SJSA1 (cell line): ENCODE results near the gene BCL2. TPM values are rescaled to one million over a fixed set of nuclear protein-coding genes. Genes with fewer than 3 reads are reported as not detected.

Experiments used
- DNase-seq, 2 experiments: peaks; one replicate each; pipeline ENCODE4 v3.0.0-alpha.2; 2015 to 2020; ENCODE audit warnings: low spot score in 2 of 2, low read depth in 1 of 2
- H3K27ac ChIP-seq: fragments of 250-450 bp; sonication (Bioruptor Pico); 2 replicates; pipeline ENCODE4 v1.5.1; 2020; ENCODE audit warnings: mild to moderate bottlenecking, moderate library complexity
- H3K27me3 ChIP-seq: fragments of 250-450 bp; sonication (Bioruptor Pico); replicated peaks from 2 replicates; pipeline ENCODE4 v1.5.1; 2020; ENCODE audit warnings: mild to moderate bottlenecking, moderate library complexity
- H3K36me3 ChIP-seq: fragments of 250-450 bp; sonication (Bioruptor Pico); 2 replicates; pipeline ENCODE4 v1.5.1; 2020; ENCODE audit warnings: mild to moderate bottlenecking
- H3K4me1 ChIP-seq: fragments of 250-450 bp; sonication (Bioruptor Pico); replicated peaks from 2 replicates; pipeline ENCODE4 v1.6.1; 2021; ENCODE audit warnings: mild to moderate bottlenecking
- H3K4me3 ChIP-seq: fragments of 250-450 bp; sonication (Bioruptor Pico); 2 replicates; pipeline ENCODE4 v1.5.1; 2020; ENCODE audit warnings: mild to moderate bottlenecking
- H3K9me3 ChIP-seq: fragments of 250-450 bp; sonication (Bioruptor Pico); replicated peaks from 2 replicates; pipeline ENCODE4 v1.5.1; 2020; ENCODE audit warnings: mild to moderate bottlenecking
- total RNA-seq: library from RNA; depleted of rRNA; stranded (reverse); fragments of >200 nt; shearing (Covaris generic); gene quantifications from 2 replicates; pipeline ENCODE4 v1.2.3, GENCODE V29; 2014

BCL2 gene
- total RNA-seq, 1 experiment from 2014 or later = 7.8 TPM

DNA sequence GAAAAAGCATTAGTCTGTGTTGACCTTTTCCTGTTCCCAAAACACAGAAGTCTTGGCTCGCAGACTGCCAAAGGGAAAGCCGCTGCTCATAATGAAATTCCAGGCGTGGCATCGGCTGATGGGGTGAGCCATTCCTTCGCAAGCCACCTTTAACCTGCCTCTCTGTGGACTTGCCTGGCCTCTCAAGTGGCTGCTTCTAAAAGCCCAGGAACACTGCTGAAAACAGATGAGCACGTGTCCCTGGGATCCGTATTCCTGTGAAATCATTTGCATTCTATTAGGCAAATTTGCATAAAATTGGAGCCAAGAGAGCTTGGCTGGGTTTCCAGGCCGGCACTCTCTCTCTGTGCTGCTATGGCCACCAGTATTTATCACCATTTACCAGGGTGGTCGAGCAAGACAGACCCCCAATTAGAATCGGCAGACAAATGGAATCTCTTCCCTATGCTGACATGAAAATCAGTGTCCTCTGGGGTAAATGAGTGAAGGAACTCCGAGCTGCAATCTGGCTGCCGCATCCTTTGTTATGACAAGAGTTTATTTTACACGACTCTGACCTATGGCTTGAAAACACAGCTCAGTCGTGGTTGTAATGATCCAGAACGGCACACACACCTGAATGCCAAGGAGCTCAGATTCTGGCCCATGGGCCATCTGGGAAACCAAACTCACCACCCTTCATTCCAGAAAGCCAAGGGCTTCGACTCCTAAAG lies 21.7 kb downstream of the BCL2 start:
- H3K27ac ChIP-seq = no peak overlapping the region
- H3K27me3 ChIP-seq = no peaks in the 10 kb centered on the region
- no peak for DNase-seq
- no peak overlapping the region for H3K4me3 ChIP-seq
- no peaks in the 10 kb centered on the region for H3K36me3 ChIP-seq
- H3K4me1 ChIP-seq = no peaks in the 10 kb centered on the region
- H3K9me3 ChIP-seq = no peaks in the 10 kb centered on the region

DNA sequence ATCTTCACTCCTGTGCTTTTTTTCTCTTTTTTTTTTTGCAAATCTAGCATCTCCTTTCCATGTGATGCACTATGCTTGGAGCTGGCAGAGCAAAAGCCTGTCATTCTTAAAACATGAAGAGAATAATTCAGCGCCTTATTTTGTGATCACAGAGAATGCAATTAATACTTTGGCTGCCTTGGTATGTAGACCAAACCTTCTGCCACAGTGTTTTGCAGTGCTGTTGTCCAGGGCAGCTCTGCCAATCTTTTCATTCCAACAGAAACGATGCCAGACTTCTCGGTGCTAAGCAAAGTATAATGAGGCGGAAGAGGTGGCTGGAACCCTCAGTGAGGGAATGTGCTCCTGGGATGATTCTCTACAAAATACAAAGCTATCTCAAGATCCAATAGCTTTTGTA lies 25.6 kb downstream of the BCL2 start:
- Histone ChIP-seq H3K27me3 (no peaks in the 10 kb centered on the region), H3K36me3 (no peaks in the 10 kb centered on the region), H3K9me3 (no peaks in the 10 kb centered on the region)

GRCh38 chr18:63292831-63293683 lies 26.5 kb downstream of the BCL2 start:
- Histone ChIP-seq H3K4me1 (no peaks in the 10 kb centered on the region), H3K27ac (no peak overlapping the region), H3K36me3 (no peaks in the 10 kb centered on the region), H3K27me3 (no peaks in the 10 kb centered on the region), H3K9me3 (no peaks in the 10 kb centered on the region), H3K4me3 (no peak overlapping the region)
- no peak for DNase-seq

More for the DNA sequence above, 25.6 kb downstream of the BCL2 start:
- H3K27ac ChIP-seq = no peak overlapping the region
- no peak overlapping the region for H3K4me3 ChIP-seq
- no peak for DNase-seq
- H3K4me1 ChIP-seq = no peaks in the 10 kb centered on the region

- H3K4me1 ChIP-seq = no peaks in the 10 kb centered on the region
- no peak for DNase-seq
- no peaks in the 10 kb centered on the region for H3K9me3 ChIP-seq
- no peaks in the 10 kb centered on the region for H3K36me3 ChIP-seq
- no peak overlapping the region for H3K4me3 ChIP-seq
- no peaks in the 10 kb centered on the region for H3K27me3 ChIP-seq
- H3K27ac ChIP-seq = no peak overlapping the region
Measured at GRCh38 chr18:63291278-63291677, 28.3 kb downstream of the BCL2 start.

DNA sequence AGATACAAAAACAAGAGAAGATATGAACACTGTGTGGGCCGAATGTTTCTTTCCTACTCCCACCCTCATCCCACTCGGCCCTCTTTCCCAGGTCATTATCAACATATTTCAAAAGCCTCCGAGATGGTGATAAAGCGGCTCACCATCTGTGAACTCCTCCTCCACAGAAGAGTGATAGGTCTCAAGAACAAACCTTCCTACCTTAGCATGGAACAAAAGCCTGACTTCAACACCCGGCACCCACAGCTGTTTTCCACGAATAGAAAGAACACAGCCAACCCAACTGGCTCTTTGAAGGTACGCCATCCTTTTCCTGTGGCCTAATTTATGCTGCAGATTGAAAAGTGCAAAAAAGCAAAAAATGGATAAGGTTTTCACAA lies 28.8 kb downstream of the BCL2 start:
- DNase-seq = no peak
- Histone ChIP-seq H3K36me3 (no peaks in the 10 kb centered on the region), H3K27me3 (no peaks in the 10 kb centered on the region), H3K4me3 (no peak overlapping the region), H3K4me1 (no peaks in the 10 kb centered on the region), H3K9me3 (no peaks in the 10 kb centered on the region), H3K27ac (no peak overlapping the region)

GRCh38 chr18:63290166-63290820 lies 29.3 kb downstream of the BCL2 start:
- Histone ChIP-seq H3K27ac (no peak overlapping the region), H3K9me3 (no peaks in the 10 kb centered on the region), H3K36me3 (no peaks in the 10 kb centered on the region), H3K4me3 (no peak overlapping the region), H3K4me1 (no peaks in the 10 kb centered on the region), H3K27me3 (no peaks in the 10 kb centered on the region)
- DNase-seq = no peak

DNA sequence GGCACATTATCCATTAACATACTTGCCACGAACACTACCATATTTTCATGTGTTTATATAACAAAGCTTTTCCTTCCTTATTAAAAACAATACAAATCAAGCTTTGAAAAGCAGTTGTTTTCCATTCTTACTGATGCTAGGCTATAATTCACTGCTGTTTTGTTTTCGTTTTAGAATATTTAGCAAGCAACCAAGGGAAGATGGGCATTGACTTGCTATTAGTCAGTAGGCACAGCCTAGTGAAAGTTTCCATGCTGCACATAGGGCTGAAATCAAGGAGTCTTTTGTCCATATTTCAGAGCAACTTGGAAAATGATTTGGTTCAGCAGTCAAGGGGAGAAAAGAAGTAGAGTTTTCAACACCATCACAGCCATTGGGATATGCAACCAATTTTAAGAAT lies 31.3 kb downstream of the BCL2 start:
- no peak for DNase-seq
- Histone ChIP-seq H3K27ac (no peak overlapping the region), H3K4me1 (peaks cover 10% of the 10 kb centered on the region), H3K36me3 (no peaks in the 10 kb centered on the region), H3K4me3 (no peak overlapping the region), H3K9me3 (no peaks in the 10 kb centered on the region), H3K27me3 (no peaks in the 10 kb centered on the region)

DNA sequence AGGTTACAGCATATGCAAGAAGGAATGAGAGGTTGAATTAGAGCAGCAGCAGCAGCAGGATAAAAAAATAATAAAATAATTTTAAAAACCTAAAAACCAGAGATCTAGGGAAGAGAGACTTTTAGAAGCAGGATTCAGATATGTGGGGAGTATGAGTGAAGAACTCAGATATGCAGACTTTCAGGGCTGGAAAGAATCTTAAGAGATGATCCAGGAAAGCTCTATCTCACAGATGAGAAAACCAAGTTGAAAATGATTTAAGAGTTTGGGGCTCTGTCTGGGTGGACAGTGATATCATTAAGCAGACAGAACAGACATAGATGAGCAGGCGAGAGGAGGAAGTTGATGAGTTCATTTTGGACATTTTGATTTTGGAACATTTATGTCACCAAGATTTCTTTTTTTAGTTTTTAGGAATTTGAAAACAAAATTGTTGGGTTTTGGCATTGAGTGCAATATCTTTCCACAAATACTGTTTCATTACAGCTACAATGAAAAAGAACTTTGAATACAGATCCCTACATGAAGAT lies 31.8 kb downstream of the BCL2 start:
- H3K27ac ChIP-seq = no peak overlapping the region
- H3K9me3 ChIP-seq = no peaks in the 10 kb centered on the region
- no peak for DNase-seq
- peaks cover 16% of the 10 kb centered on the region for H3K4me1 ChIP-seq
- no peak overlapping the region for H3K4me3 ChIP-seq
- H3K36me3 ChIP-seq = no peaks in the 10 kb centered on the region
- H3K27me3 ChIP-seq = no peaks in the 10 kb centered on the region

- no peak for DNase-seq
- Histone ChIP-seq H3K4me3 (no peak overlapping the region), H3K9me3 (no peaks in the 10 kb centered on the region), H3K36me3 (no peaks in the 10 kb centered on the region), H3K27me3 (no peaks in the 10 kb centered on the region), H3K4me1 (peaks cover 17% of the 10 kb centered on the region), H3K27ac (no peak overlapping the region)
Measured at GRCh38 chr18:63286926-63287325, 32.6 kb downstream of the BCL2 start.

GRCh38 chr18:63284827-63285733 lies 34.5 kb downstream of the BCL2 start:
- H3K27ac ChIP-seq = no peak overlapping the region
- H3K4me3 ChIP-seq = no peak overlapping the region
- peaks cover 17% of the 10 kb centered on the region for H3K4me1 ChIP-seq
- H3K27me3 ChIP-seq = no peaks in the 10 kb centered on the region
- no peaks in the 10 kb centered on the region for H3K9me3 ChIP-seq
- no peak for DNase-seq
- H3K36me3 ChIP-seq = no peaks in the 10 kb centered on the region

GRCh38 chr18:63284173-63284799 lies 35.3 kb downstream of the BCL2 start:
- H3K27me3 ChIP-seq = no peaks in the 10 kb centered on the region
- no peak overlapping the region for H3K4me3 ChIP-seq
- no peak for DNase-seq
- H3K9me3 ChIP-seq = no peaks in the 10 kb centered on the region
- H3K4me1 ChIP-seq = peaks cover 17% of the 10 kb centered on the region
- no peaks in the 10 kb centered on the region for H3K36me3 ChIP-seq
- H3K27ac ChIP-seq = no peak overlapping the region

- Histone ChIP-seq H3K27ac (no peak overlapping the region; the same call in 1 of the 2 replicates), H3K9me3 (no peaks in the 10 kb centered on the region), H3K27me3 (no peaks in the 10 kb centered on the region), H3K36me3 (no peaks in the 10 kb centered on the region), H3K4me1 (peaks cover 17% of the 10 kb centered on the region), H3K4me3 (no peak overlapping the region)
- peak in 1 of 2 experiments; percentile 76 for DNase-seq
Measured at GRCh38 chr18:63283305-63284094, 36.1 kb downstream of the BCL2 start.
